K562 (cell line): ENCODE data around the gene RAB31. TPM values are rescaled to one million over a fixed set of nuclear protein-coding genes. Genes with fewer than 3 reads are reported as not detected.
A peak's percentile ranks its signal among the peaks of the same experiment; 100 is the strongest.

ENCODE experiments used
- CEBPG ChIP-seq, 3 experiments: fragments of 200-800 bp in 1 of 3; sonication (Bioruptor generic) in 1 of 3; sonication (generic) in 1 of 3; formaldehyde crosslinking in 1 of 3; IDR thresholded peaks in 2 of 3; conservative IDR thresholded peaks in 1 of 3; 2 replicates each; pipeline versions ENCODE4 v1.6.1 to v1.8.0; 2016 to 2022; ENCODE audit warnings: missing compliant biosample characterization in 2 of 3, missing genetic modification characterization in 2 of 3, mild to moderate bottlenecking in 1 of 3, missing genetic modification reagents in 1 of 3
- DPF2 ChIP-seq: fragments of 450-650 bp; IDR thresholded peaks from 2 replicates; pipeline ENCODE4 v1.6.1; 2016
- FOSL1 ChIP-seq: fragments of 200-800 bp; sonication (Bioruptor generic); conservative IDR thresholded peaks from 2 replicates; pipeline ENCODE4 v1.6.1; 2016; ENCODE audit warnings: missing genetic modification characterization, missing compliant biosample characterization
- GTF2A2 ChIP-seq: IDR thresholded peaks from 2 replicates; pipeline ENCODE4 v1.6.1; 2016; ENCODE audit warnings: mild to moderate bottlenecking, missing genetic modification characterization, missing compliant biosample characterization
- MAFF ChIP-seq: IDR thresholded peaks from 2 replicates; pipeline ENCODE4 v1.6.1; 2012; ENCODE audit warnings: low read length, improper control_type of control experiment
- MAX ChIP-seq: sonication (generic); formaldehyde crosslinking; IDR thresholded peaks from 2 replicates; pipeline ENCODE4 v1.9.0; 2022; ENCODE audit warnings: mild to moderate bottlenecking, missing genetic modification reagents
- MYBL2 ChIP-seq, 2 experiments: fragments of 450-650 bp in 1 of 2; sonication (generic) in 1 of 2; formaldehyde crosslinking in 1 of 2; IDR thresholded peaks; 2 replicates each; pipeline versions ENCODE4 v1.6.1 to v1.8.1; 2017 to 2022; ENCODE audit warnings: borderline replicate concordance in 1 of 2, inconsistent platforms in 1 of 2, low read depth in 1 of 2, mild to moderate bottlenecking in 1 of 2, missing genetic modification reagents in 1 of 2, moderate library complexity in 1 of 2
- NFIX ChIP-seq: fragments of 250-450 bp; sonication (Bioruptor Pico); IDR thresholded peaks from 2 replicates; pipeline ENCODE4 v1.4.0; 2020; ENCODE audit warnings: low read depth, mild to moderate bottlenecking, moderate library complexity
- POLR2G ChIP-seq: fragments of 200-400 bp; formaldehyde crosslinking; IDR thresholded peaks from 2 replicates; pipeline ENCODE4 v1.6.1; 2017; ENCODE audit warnings: low read depth, mild to moderate bottlenecking, antibody characterized with exemption, low read length, moderate library complexity
- TCF7 ChIP-seq: sonication (generic); IDR thresholded peaks from 2 replicates; pipeline ENCODE4 v1.6.1; 2016; ENCODE audit warnings: antibody characterized with exemption, borderline replicate concordance
- USF2 ChIP-seq: sonication (generic); formaldehyde crosslinking; IDR thresholded peaks from 2 replicates; pipeline ENCODE4 v1.5.0; 2020; ENCODE audit warnings: missing genetic modification reagents
- ZNF12 ChIP-seq: sonication (generic); formaldehyde crosslinking; IDR thresholded peaks from 2 replicates; pipeline ENCODE4 v1.4.0; 2020; ENCODE audit warnings: mild to moderate bottlenecking, missing genetic modification reagents
- ZNF318 ChIP-seq, 2 experiments: fragments of 450-650 bp; IDR thresholded peaks; 2 replicates each; pipeline ENCODE4 v1.6.1; 2016; ENCODE audit warnings: mild to moderate bottlenecking in 2 of 2, borderline replicate concordance in 1 of 2, low read depth in 1 of 2, moderate library complexity in 1 of 2
- polyA plus RNA-seq, 8 experiments: library from polyadenylated mRNA; depleted of rRNA in 4 of 8; stranded (reverse) in 5 of 8; unstranded in 3 of 8; fragments of >200 nt; fragmentation: Nextera tagmentation in 2 of 8; fragmentation: Illumina TruSeq in 1 of 8; extraction: Ambion mirVana in 2 of 8; extraction: Trizol in 1 of 8; gene quantifications; 2 replicates each; pipeline versions ENCODE4 v1.2.1 to v1.2.3, GENCODE V29; 2011 to 2014; ENCODE audit warnings: inconsistent platforms in 1 of 8, missing spikeins in 1 of 8
- total RNA-seq, 7 experiments: library from RNA; depleted of rRNA in 6 of 7; stranded (reverse); fragments of >200 nt in 6 of 7; fragmentation: Illumina TruSeq in 2 of 7; extraction: Trizol in 2 of 7; gene quantifications; 2 replicates each; pipeline versions ENCODE4 v1.2.1 to v1.2.3, GENCODE V29; 2011 to 2021; ENCODE audit warnings: low replicate concordance in 1 of 7
- TF ChIP-seq, protein P1 (sequence below): sonication (generic); formaldehyde crosslinking; IDR thresholded peaks from 2 replicates; pipeline ENCODE4 v1.8.0; 2023; ENCODE audit warnings: mild to moderate bottlenecking, missing genetic modification reagents

Gene RAB31
- total and polyA plus RNA-seq, 9 of the 15 experiments (the other 6 are each of a cell fraction or from before 2014, with no cell fraction given), result 20.7 to 70.4 (median 41.3) TPM

DNA sequence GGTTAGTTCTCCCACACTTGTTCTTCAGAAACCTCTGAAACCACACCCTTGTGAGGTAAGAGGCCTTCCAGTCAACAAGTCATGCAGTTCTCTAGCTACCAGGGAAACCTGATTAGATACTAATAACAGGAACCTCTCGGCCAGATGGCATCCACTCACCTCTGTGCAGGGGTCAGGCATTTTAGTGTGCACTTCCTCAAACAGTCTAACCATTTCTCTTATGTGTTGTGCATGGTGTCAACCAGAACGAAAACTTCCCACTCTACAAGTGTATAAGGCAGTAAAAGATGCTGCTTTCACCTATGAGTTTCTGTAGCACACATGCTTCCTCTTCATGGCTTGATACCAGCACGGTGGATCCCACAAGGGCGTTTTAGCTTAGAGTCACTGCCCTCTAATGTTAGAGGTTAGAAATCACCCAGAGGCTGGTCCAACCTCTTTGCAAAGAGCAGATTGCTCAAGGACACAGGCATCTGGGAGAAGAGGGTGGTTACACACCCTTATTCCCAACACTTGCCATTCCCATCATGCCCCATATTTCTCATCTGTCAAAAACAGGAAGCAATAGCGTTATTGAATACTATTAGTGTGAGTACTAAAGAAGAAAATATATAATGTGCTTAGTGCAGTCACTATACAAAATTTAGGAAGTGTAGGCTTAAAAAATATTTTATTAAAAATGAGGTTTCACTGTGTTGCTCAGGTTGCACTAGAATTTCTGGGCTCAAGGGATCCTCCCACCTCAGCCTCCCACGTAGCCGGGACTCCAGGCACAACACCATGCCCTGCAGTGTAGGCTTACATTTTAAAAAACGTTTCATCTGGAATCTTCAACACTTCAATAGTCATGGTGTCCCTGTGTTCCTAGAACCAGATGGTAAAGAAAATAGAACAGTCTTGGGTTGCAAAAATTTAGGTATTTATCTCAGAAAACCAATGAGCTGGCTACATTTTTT, 34.5 kb upstream of the RAB31 start (continued):
- TF ChIP-seq GTF2A2 (tag) (no peak), NFIX (CRISPR knock-in tag) (no peak), ZNF318 (IDR thresholded peaks at IDR 0.05; ENCODE audit: borderline replicate concordance in 1 of 2, low read depth in 1 of 2) (no peak), MAX (CRISPR knock-in tag) (no peak), POLR2G (no peak), MYBL2 (IDR thresholded peaks at IDR 0.05; ENCODE audit: low read depth) (no peak), MYBL2 (CRISPR knock-in tag; IDR thresholded peaks at IDR 0.05; ENCODE audit: borderline replicate concordance) (no peak), DPF2 (no peak), MAFF (peak; percentile 31; the same call in 1 of the 2 replicates), FOSL1 (0 out of 2 replicates have a peak, but pooled peaks have one; percentile 17), CEBPG (CRISPR knock-in tag; IDR thresholded peaks at IDR 0.05) (no peak), CEBPG (tag; conservative IDR thresholded peaks at IDR 0.05 in 1 of 2, IDR thresholded peaks at IDR 0.05 in 1 of 2) (peak in 1 of 2 experiments; percentile 52; a peak in 2 of 4 replicates), TCF7 (no peak), ZNF12 (CRISPR knock-in tag) (peak; percentile 85), USF2 (CRISPR knock-in tag) (no peak)
- TF ChIP-seq, protein P1, sequence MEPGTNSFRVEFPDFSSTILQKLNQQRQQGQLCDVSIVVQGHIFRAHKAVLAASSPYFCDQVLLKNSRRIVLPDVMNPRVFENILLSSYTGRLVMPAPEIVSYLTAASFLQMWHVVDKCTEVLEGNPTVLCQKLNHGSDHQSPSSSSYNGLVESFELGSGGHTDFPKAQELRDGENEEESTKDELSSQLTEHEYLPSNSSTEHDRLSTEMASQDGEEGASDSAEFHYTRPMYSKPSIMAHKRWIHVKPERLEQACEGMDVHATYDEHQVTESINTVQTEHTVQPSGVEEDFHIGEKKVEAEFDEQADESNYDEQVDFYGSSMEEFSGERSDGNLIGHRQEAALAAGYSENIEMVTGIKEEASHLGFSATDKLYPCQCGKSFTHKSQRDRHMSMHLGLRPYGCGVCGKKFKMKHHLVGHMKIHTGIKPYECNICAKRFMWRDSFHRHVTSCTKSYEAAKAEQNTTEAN, result no peak
